Type B pancreatic cell (in vitro differentiated cells): ENCODE data around the gene MEGF6. TPM values are rescaled to one million over a fixed set of nuclear protein-coding genes. Genes with fewer than 3 reads are reported as not detected.

Source experiments
- DNase-seq: peaks from one replicate; pipeline ENCODE4 v3.0.0; 2021; ENCODE audit warnings: mixed read lengths; ENCODE audit not compliant: unreplicated experiment; ENCODE audit errors: extremely low spot score
- H3K27ac Mint-ChIP-seq: 2 replicates; pipeline ENCODE4 v1.8.0; 2021; ENCODE audit warnings: mild to moderate bottlenecking, mixed read lengths
- H3K27me3 Mint-ChIP-seq: 2 replicates; pipeline ENCODE4 v1.8.0; 2021; ENCODE audit warnings: mixed read lengths
- H3K36me3 Mint-ChIP-seq: 2 replicates; pipeline ENCODE4 v1.8.0; 2021; ENCODE audit warnings: mixed read lengths
- H3K4me1 Mint-ChIP-seq: one replicate; pipeline ENCODE4 v1.8.0; 2021; ENCODE audit warnings: mixed read lengths; ENCODE audit not compliant: unreplicated experiment
- H3K4me3 Mint-ChIP-seq: 2 replicates; pipeline ENCODE4 v1.8.0; 2021; ENCODE audit warnings: mild to moderate bottlenecking, mixed read lengths
- H3K9me3 Mint-ChIP-seq: 2 replicates; pipeline ENCODE4 v1.8.0; 2021; ENCODE audit warnings: mixed read lengths
- total RNA-seq: library from RNA; stranded (reverse); gene quantifications from 2 replicates; pipeline ENCODE4 v1.2.1, GENCODE V29; 2021; ENCODE audit warnings: low replicate concordance
- TF ChIP-seq, protein P1 (sequence below): fragments of 200-600 bp; sonication (generic); conservative IDR thresholded peaks from 2 replicates; pipeline ENCODE4 v1.5.0; 2021; ENCODE audit warnings: antibody characterized with exemption, mild to moderate bottlenecking

MEGF6 gene
- total RNA-seq, 1 donor from 2014 or later = 61.7 TPM

DNA sequence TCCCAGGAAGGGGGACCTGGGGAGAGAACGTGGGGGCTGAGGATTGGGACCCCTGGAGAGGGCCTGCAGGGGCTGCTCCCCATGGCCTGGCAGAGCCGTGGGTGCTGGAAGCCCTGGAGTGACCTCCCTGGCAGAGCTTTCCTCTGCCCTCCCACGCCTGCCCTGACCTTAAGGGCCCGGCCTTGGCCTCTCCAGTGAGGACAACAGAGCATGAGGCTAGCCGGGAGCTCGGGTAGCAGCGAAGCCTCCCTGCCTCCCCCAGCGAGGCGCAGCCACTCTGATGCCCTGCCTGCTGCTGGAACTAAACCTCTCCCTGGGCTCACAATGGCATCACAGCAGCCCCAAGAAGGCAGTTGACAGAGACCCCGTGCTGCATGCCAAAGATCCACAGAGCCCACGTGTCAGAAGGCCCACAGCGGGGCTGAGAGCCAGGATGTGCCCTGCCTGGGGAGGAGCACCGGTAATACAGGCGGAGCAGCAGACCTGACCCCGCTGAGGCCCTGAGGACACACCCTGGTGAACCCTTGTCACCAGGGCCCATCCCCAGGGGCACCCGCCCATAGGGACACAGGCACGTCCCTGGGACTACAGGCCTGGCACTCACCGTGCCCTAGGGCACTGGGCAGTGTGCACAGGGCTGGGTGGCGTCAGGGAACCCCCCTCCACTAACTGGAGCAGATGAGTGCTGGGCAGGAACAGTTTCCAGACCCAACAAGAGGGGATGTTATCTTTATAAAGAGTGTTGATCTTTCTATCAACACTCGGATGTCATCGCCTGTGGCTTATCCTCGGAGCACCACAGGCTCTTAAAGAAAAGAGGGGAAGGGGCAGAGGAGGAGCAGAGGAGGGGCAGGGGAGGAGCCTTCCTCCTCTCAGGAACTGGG is 108.4 kb downstream of the MEGF6 start:
- TF ChIP-seq, protein P1, sequence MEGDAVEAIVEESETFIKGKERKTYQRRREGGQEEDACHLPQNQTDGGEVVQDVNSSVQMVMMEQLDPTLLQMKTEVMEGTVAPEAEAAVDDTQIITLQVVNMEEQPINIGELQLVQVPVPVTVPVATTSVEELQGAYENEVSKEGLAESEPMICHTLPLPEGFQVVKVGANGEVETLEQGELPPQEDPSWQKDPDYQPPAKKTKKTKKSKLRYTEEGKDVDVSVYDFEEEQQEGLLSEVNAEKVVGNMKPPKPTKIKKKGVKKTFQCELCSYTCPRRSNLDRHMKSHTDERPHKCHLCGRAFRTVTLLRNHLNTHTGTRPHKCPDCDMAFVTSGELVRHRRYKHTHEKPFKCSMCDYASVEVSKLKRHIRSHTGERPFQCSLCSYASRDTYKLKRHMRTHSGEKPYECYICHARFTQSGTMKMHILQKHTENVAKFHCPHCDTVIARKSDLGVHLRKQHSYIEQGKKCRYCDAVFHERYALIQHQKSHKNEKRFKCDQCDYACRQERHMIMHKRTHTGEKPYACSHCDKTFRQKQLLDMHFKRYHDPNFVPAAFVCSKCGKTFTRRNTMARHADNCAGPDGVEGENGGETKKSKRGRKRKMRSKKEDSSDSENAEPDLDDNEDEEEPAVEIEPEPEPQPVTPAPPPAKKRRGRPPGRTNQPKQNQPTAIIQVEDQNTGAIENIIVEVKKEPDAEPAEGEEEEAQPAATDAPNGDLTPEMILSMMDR = no peak
- no peaks in the 10 kb centered on the region for H3K9me3 Mint-ChIP-seq
- H3K27ac Mint-ChIP-seq = no peak overlapping the region
- no peak overlapping the region for H3K4me3 Mint-ChIP-seq
- H3K4me1 Mint-ChIP-seq = no peaks in the 10 kb centered on the region
- no peaks in the 10 kb centered on the region for H3K36me3 Mint-ChIP-seq
- no peak for DNase-seq
- H3K27me3 Mint-ChIP-seq = no peaks in the 10 kb centered on the region

DNA sequence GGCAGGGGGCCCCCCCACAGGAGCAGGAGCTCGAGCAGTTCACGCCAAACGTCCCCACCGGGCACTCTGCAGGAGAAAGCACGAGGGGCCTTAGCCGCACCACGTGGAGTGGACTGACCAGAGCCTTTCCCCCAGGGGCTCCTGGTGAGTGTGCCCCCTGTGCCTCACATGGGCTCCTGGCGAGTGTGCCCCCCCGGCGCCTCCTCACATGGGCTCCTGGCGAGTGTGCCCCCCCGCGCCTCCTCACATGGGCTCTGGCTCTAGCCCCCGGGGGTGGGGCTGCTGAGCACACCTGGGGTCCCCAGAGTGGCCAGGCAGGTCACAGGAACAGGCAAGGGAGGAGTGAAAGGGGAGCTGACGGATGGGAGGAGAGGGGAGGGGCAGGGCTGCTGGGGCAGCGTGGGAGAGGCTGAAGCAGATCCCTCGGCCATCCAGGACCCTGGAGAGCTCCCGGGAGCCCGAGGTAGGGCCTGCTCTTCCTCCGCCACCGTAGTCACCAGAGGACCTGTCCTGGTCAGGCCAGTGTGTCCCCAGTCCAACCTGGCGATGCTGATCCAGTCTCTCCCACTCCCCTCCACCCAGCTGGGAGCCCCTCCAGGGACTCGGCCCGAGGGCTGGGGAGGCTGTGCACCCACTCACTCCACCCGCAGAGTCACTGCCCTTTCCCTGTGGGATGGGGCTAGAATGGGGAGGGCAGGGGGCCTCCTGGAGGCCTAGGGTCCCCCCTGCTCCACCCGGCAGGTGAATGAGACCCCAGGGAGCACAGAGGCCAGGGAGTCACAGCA is 109.3 kb downstream of the MEGF6 start:
- H3K27me3 Mint-ChIP-seq = no peaks in the 10 kb centered on the region
- TF ChIP-seq, protein P1 = no peak
- peak; percentile 87 for DNase-seq
- no peaks in the 10 kb centered on the region for H3K4me1 Mint-ChIP-seq
- H3K36me3 Mint-ChIP-seq = no peaks in the 10 kb centered on the region
- H3K27ac Mint-ChIP-seq = no peak overlapping the region
- H3K4me3 Mint-ChIP-seq = no peak overlapping the region
- H3K9me3 Mint-ChIP-seq = no peaks in the 10 kb centered on the region

DNA sequence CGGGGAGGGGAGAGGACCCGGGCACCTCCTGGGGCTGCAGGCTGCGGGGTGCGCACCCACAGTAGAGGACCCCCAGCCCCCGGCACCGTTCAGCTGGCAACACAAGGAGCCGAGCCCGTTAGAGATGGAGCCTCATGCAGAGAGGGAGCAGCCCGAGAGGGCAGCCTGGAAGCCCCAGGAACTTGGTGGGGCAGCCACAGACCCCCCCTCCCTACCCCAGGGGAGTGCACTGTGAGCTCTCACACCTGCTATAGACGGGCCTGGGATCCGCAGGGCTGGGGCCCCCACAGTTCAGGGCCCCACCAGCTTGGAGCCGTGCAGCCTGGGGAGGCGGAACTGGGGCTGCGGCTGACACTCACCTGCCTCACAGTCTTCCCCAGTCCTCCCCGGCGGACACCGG is 109.9 kb downstream of the MEGF6 start:
- Mint-ChIP-seq H3K4me1 (no peaks in the 10 kb centered on the region), H3K27ac (no peak overlapping the region), H3K4me3 (no peak overlapping the region), H3K27me3 (no peaks in the 10 kb centered on the region), H3K36me3 (no peaks in the 10 kb centered on the region), H3K9me3 (no peaks in the 10 kb centered on the region)
- TF ChIP-seq, protein P1 = no peak
- DNase-seq = no peak

DNA sequence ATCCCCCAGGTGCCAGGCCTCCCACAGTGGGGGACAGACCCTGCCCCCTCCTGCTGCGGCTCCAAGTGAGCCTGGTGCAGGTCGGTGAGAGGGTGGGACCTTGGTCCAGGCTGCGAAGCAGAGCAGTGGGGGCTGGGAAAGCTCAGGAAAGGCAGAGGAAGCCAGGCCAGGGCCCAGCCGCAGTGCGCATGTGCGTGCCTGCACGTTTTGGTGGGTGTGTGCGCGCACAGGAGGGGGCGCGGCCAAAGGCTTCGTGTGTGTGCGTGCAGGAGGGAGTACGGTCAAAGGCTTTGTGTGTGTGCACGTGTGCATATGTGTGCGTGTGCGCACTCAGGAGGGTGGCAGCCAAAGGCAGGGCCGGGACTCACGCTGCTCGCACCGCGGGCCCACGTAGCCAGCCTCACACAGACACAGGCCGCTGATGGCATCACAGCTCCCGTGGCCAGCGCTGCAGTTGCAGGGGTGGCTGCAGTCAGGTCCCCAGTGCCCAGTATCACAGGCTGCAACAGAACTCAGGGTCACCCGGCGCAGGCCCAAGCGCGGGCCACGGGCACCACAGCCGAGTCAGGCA is 111.0 kb downstream of the MEGF6 start:
- Mint-ChIP-seq H3K27ac (no peak overlapping the region), H3K36me3 (no peaks in the 10 kb centered on the region), H3K4me1 (no peaks in the 10 kb centered on the region), H3K9me3 (no peaks in the 10 kb centered on the region), H3K27me3 (no peaks in the 10 kb centered on the region), H3K4me3 (no peak overlapping the region)
- DNase-seq = no peak
- TF ChIP-seq, protein P1 = no peak

DNA sequence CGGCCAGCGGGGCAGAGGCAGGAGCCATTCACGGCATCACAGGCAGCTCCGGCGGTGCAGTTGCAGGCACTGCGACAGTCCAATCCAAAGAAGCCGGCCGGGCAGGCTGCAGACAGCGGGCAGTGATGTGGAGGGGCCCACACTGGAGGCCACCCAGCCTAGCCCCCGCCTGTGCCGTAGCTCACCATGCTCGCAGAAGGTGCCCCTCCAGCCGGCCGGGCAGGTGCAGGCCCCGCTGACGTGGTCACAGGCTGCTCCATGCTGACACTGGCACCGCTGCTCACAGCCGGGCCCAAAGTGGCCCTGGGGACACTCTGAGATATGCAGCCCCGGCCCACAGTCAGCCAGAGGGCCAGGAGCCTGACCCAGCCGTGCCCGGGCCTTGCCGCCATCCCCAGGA is 111.7 kb downstream of the MEGF6 start:
- TF ChIP-seq, protein P1 = no peak
- no peaks in the 10 kb centered on the region for H3K9me3 Mint-ChIP-seq
- no peak for DNase-seq
- no peak overlapping the region for H3K4me3 Mint-ChIP-seq
- H3K27me3 Mint-ChIP-seq = no peaks in the 10 kb centered on the region
- H3K27ac Mint-ChIP-seq = no peak overlapping the region
- no peaks in the 10 kb centered on the region for H3K36me3 Mint-ChIP-seq
- no peaks in the 10 kb centered on the region for H3K4me1 Mint-ChIP-seq
